ENCODE data around the gene RASGRF2.

RASGRF2 gene

DNA sequence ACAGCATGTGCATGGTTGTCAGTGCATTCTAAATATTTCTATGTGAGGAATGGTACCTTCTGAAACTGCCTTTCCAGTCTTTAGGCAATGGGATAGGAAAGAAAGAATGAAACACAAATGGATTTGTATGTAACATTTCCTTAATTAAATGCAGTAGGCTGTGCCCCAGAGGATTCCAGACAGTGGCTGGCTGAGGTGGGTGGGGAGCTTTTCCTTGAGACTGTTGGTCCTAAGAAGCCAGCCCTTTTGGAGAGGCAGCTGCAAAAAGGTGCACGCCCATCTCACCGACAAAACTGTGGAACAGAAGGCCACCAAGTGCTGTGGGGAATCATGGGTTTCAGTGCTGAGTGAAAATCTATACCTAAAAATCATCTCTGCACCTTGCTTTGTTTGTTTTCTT lies 266.1 kb downstream of the RASGRF2 start:
- Histone ChIP-seq H3K36me3 (ENCODE audit: control insufficient read depth, insufficient read depth, low read length) (no peaks in the 10 kb centered on the region), H3K27ac (ENCODE audit: insufficient read depth, low read depth, low read length, poor library complexity, severe bottlenecking) (no peak overlapping the region), H3K9me3 (ENCODE audit: control insufficient read depth, low read length) (no peaks in the 10 kb centered on the region), H3K4me3 (ENCODE audit: insufficient read depth, low read depth, low read length) (no peak overlapping the region), H3K27me3 (ENCODE audit: control insufficient read depth, insufficient read depth, low read length, poor library complexity, severe bottlenecking) (no peaks in the 10 kb centered on the region), H3K4me1 (ENCODE audit: control insufficient read depth, insufficient read depth, low read length) (no peaks in the 10 kb centered on the region)
- WGBS, 2 experiments = 87 to 91% methylated on average over 2 of the region's 2 CpGs

DNA sequence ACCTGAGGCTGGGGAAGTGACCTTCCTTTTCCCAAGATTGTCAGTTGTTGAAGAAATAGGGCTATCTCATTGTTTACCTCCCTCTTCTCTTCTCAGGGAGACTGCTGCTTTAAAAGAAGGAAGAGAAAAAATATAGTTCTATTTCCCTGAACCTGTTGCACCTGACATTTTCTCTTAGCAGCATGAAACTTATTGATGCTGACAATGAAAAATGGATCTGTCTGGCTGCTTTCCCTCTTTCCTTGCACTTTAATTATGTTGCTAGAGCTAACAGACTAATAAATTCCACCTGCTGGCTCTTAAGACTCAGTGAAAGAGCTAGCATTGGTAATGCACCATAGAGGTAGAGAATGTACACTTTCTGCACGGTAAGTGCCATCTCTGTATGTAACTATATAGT lies 266.8 kb downstream of the RASGRF2 start:
- no peak overlapping the region for H3K27ac ChIP-seq (ENCODE audit: insufficient read depth, low read depth, low read length, poor library complexity, severe bottlenecking)
- H3K4me3 ChIP-seq (ENCODE audit: insufficient read depth, low read depth, low read length) = no peak overlapping the region
- H3K27me3 ChIP-seq (ENCODE audit: control insufficient read depth, insufficient read depth, low read length, poor library complexity, severe bottlenecking) = no peaks in the 10 kb centered on the region
- no peaks in the 10 kb centered on the region for H3K36me3 ChIP-seq (ENCODE audit: control insufficient read depth, insufficient read depth, low read length)
- no CpG with 5 or more reads among the region's 1 CpG for WGBS, 2 experiments
- no peaks in the 10 kb centered on the region for H3K9me3 ChIP-seq (ENCODE audit: control insufficient read depth, low read length)
- H3K4me1 ChIP-seq (ENCODE audit: control insufficient read depth, insufficient read depth, low read length) = no peaks in the 10 kb centered on the region

DNA sequence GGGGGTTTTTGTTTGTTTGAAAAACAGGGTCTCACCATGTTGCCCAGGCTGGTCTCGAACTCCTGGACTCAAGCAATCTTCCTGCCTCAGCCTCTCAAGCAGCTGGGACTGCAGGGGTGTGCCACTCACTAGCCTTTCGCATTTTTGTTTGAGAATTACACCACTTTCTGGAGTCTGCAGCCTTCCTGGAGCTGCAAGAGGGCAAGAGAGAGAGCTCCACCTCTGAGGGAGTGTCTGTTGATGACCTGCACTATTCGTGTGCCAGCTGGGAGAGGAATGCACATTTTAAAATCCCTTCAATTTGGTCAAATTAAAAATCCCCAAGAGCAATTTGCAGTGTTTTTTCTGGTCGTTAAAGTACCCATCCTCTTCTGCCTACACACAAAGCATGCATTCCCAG lies 267.9 kb downstream of the RASGRF2 start:
- Histone ChIP-seq H3K36me3 (ENCODE audit: control insufficient read depth, insufficient read depth, low read length) (no peaks in the 10 kb centered on the region), H3K9me3 (ENCODE audit: control insufficient read depth, low read length) (no peaks in the 10 kb centered on the region), H3K27me3 (ENCODE audit: control insufficient read depth, insufficient read depth, low read length, poor library complexity, severe bottlenecking) (no peaks in the 10 kb centered on the region), H3K4me3 (ENCODE audit: insufficient read depth, low read depth, low read length) (no peak overlapping the region), H3K27ac (ENCODE audit: insufficient read depth, low read depth, low read length, poor library complexity, severe bottlenecking) (no peak overlapping the region), H3K4me1 (ENCODE audit: control insufficient read depth, insufficient read depth, low read length) (peaks cover 3% of the 10 kb centered on the region)
- WGBS, 2 experiments = 89% methylated on average over 4 of the region's 4 CpGs

DNA sequence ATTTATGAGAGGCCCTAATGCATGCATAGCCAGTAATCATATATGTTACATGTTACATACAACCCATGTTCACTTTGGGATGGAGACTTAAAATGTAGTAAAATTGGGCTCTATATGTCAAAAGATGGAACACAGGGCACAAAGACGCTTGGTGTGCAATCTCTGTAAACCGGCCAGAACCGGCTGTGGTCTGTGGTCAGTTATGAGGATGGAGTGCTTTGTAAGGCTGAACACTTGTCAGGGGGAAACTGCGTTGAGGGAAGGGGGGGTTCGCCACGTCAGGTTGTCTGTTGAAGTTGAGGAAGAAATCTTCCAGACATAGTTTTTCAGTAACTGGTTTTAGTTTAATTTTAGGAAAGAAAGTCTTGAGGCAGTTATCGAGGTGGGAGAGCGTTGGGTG lies 270.3 kb downstream of the RASGRF2 start:
- Histone ChIP-seq H3K4me3 (ENCODE audit: insufficient read depth, low read depth, low read length) (no peak overlapping the region), H3K36me3 (ENCODE audit: control insufficient read depth, insufficient read depth, low read length) (no peaks in the 10 kb centered on the region), H3K4me1 (ENCODE audit: control insufficient read depth, insufficient read depth, low read length) (peaks cover 10% of the 10 kb centered on the region), H3K27ac (ENCODE audit: insufficient read depth, low read depth, low read length, poor library complexity, severe bottlenecking) (no peak overlapping the region), H3K27me3 (ENCODE audit: control insufficient read depth, insufficient read depth, low read length, poor library complexity, severe bottlenecking) (peaks cover 7% of the 10 kb centered on the region), H3K9me3 (ENCODE audit: control insufficient read depth, low read length) (no peaks in the 10 kb centered on the region)
- 88 to 89% methylated on average over 8 of the region's 8 CpGs for WGBS, 2 experiments

DNA sequence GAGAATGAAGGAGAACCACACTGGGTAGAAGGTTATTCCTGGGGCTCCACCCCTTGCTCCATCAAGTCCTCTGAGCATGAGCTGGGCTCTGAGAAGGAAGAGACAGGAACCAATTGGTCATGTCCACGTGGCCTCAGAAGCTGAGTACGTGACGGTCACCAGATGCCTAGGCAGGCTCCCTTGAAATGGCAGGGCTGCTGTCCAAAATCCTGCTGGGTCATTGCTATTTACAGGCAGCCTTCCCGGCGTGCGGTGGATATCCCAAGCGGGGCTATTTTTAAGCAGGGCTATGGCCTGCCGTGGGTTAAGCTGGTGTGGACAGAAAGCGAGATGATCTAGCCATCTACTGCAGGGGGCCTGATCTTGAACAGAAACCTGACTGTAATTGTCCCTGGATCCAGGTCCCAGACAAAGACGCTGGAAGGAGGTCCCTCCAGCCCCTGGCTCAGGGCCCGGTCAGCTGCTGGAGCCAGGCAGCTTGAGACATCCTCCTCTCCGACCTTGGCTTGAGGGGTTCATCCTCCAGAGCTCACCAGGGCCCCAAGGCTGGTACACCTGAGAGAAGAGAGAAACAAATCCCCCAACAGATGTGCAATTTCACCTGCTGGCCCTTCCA lies 272.4 kb downstream of the RASGRF2 start:
- Histone ChIP-seq H3K9me3 (ENCODE audit: control insufficient read depth, low read length) (no peaks in the 10 kb centered on the region), H3K27ac (ENCODE audit: insufficient read depth, low read depth, low read length, poor library complexity, severe bottlenecking) (no peak overlapping the region), H3K4me3 (ENCODE audit: insufficient read depth, low read depth, low read length) (no peak overlapping the region), H3K27me3 (ENCODE audit: control insufficient read depth, insufficient read depth, low read length, poor library complexity, severe bottlenecking) (peaks cover 7% of the 10 kb centered on the region), H3K36me3 (ENCODE audit: control insufficient read depth, insufficient read depth, low read length) (no peaks in the 10 kb centered on the region), H3K4me1 (ENCODE audit: control insufficient read depth, insufficient read depth, low read length) (peaks cover 10% of the 10 kb centered on the region)
- 88 to 90% methylated on average over 12 of the region's 12 CpGs for WGBS, 2 experiments

DNA sequence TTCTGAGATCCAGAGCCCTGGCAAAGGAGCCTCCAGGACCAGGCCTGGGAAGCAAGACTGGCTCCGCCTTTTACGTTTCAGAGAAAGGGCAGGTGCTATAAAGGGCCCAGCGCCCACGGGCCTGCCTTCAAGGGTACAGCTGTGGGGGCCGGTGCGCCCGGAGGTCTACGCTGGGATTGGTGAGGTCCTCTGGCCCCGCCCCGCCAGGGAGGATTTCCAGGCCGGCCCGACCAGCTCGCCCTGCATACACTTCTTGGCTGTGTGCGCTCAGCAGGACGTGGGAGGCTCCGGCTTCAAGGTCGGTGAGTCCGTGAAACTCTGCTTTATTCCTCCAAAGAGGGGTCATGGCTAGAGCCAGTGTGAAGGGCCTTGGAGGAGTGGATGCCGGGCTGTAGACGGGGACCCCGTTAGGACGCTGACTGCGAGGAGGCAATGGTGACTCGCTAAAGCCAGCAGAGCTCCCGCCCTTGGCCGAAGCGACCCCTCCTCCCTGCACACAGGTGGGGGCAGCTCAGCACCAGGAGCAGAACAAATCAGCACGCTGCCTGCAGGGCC lies 273.0 kb downstream of the RASGRF2 start, which contains the start of gene CKMT2:
CKMT2 (plus strand) TSS at position 243 of the 555 bp plus-strand sequence. CDS start 17,811 bp downstream, outside the sequence.
- 5 to 6% methylated on average over 28 of the region's 28 CpGs for WGBS, 2 experiments
- Histone ChIP-seq H3K27ac (ENCODE audit: insufficient read depth, low read depth, low read length, poor library complexity, severe bottlenecking) (no peak within 1 kb of the TSS), H3K9me3 (ENCODE audit: control insufficient read depth, low read length) (no peaks in the 10 kb centered on the region), H3K36me3 (ENCODE audit: control insufficient read depth, insufficient read depth, low read length) (no peaks in the 10 kb centered on the region), H3K4me3 (ENCODE audit: insufficient read depth, low read depth, low read length) (peak within 1 kb of the TSS; percentile 28), H3K4me1 (ENCODE audit: control insufficient read depth, insufficient read depth, low read length) (peaks cover 10% of the 10 kb centered on the region), H3K27me3 (ENCODE audit: control insufficient read depth, insufficient read depth, low read length, poor library complexity, severe bottlenecking) (peaks cover 7% of the 10 kb centered on the region)

DNA sequence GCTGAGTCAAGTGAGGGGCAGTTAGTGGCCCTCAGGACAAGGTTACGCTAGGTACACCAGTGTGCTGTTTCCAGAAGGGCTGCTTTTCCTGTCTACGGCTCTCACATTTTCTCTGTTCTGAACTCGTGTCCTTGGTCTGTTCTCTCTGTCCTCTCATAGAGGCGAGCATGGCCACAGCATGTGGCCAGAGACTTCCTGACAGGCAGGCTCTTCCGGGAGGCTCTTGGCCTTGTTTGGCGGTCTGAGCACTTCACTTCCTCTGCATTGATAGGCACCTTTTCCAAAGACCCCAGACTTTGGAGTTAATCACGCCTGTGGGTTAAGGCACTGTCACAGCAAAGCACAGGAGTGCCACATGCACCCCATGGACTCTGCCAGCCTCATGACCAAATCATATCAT lies 274.1 kb downstream of the RASGRF2 start:
- peaks cover 10% of the 10 kb centered on the region for H3K4me1 ChIP-seq (ENCODE audit: control insufficient read depth, insufficient read depth, low read length)
- 71 to 76% methylated on average over 7 of the region's 7 CpGs for WGBS, 2 experiments
- H3K4me3 ChIP-seq (ENCODE audit: insufficient read depth, low read depth, low read length) = no peak overlapping the region
- no peaks in the 10 kb centered on the region for H3K36me3 ChIP-seq (ENCODE audit: control insufficient read depth, insufficient read depth, low read length)
- no peak overlapping the region for H3K27ac ChIP-seq (ENCODE audit: insufficient read depth, low read depth, low read length, poor library complexity, severe bottlenecking)
- peaks cover 7% of the 10 kb centered on the region for H3K27me3 ChIP-seq (ENCODE audit: control insufficient read depth, insufficient read depth, low read length, poor library complexity, severe bottlenecking)
- H3K9me3 ChIP-seq (ENCODE audit: control insufficient read depth, low read length) = no peaks in the 10 kb centered on the region

DNA sequence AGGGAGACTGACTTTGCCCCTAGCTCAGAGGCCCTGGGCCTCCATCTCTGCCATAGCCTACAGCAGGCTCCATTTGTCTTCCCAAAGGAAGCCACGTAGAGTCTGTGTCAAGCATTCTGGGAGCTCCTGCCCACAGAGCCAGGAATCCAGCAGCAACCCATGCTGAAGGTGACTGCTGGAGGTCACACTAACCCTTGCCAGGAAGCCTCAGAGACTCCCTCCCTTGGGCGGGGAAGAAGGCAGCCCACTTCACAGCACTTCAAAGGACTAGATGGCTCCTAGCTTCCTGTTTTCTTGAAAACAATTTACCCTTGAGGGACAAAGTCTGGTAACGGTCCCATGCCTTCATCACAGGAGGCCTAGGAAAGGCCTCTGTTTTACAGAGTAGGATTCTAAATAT lies 274.6 kb downstream of the RASGRF2 start:
- no peak overlapping the region for H3K4me3 ChIP-seq (ENCODE audit: insufficient read depth, low read depth, low read length)
- H3K36me3 ChIP-seq (ENCODE audit: control insufficient read depth, insufficient read depth, low read length) = no peaks in the 10 kb centered on the region
- peaks cover 10% of the 10 kb centered on the region for H3K4me1 ChIP-seq (ENCODE audit: control insufficient read depth, insufficient read depth, low read length)
- H3K9me3 ChIP-seq (ENCODE audit: control insufficient read depth, low read length) = no peaks in the 10 kb centered on the region
- 82 to 94% methylated on average over 3 of the region's 3 CpGs for WGBS, 2 experiments
- H3K27me3 ChIP-seq (ENCODE audit: control insufficient read depth, insufficient read depth, low read length, poor library complexity, severe bottlenecking) = peaks cover 7% of the 10 kb centered on the region
- H3K27ac ChIP-seq (ENCODE audit: insufficient read depth, low read depth, low read length, poor library complexity, severe bottlenecking) = no peak overlapping the region

DNA sequence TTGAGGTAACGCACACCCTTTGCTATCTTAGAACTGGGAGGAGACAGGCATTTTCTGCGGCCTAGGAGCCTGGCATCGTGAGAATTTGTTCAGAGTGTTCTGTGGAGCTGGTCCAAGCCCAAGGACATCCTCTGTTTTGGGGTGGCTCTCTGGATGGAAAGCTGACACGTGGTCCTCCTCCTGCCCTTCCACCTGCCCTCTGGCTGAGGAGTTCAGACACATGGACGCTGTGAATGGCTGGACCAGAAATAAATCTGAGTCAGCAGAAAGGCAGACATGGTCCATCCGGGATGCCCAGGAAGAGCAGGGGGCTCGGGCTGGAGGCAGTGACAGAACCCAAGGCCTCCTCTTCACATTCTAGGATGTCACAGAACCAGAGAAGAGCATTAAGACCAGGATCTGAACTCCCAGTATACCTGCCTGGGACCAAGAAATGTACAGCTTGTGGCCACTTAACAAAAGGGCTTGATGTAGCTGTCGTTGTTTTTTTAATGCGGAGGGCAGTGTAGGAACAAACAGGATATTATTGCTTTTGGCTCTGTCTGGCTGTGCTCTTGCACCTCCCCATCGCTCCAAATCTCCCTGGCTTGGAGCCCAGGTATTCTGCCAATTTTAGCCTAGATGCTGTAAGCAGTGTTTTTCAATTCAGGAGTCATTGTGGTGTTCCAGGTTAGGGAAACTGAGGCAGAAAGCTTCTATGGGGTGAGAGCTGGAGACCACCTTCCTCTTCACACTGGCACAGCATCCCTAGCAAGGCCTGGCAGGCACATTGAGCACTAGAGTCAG lies 275.3 kb downstream of the RASGRF2 start:
- peaks cover 10% of the 10 kb centered on the region for H3K4me1 ChIP-seq (ENCODE audit: control insufficient read depth, insufficient read depth, low read length)
- H3K27me3 ChIP-seq (ENCODE audit: control insufficient read depth, insufficient read depth, low read length, poor library complexity, severe bottlenecking) = peaks cover 7% of the 10 kb centered on the region
- no peak overlapping the region for H3K27ac ChIP-seq (ENCODE audit: insufficient read depth, low read depth, low read length, poor library complexity, severe bottlenecking)
- H3K4me3 ChIP-seq (ENCODE audit: insufficient read depth, low read depth, low read length) = no peak overlapping the region
- H3K9me3 ChIP-seq (ENCODE audit: control insufficient read depth, low read length) = no peaks in the 10 kb centered on the region
- 89% methylated on average over 10 of the region's 10 CpGs for WGBS, 2 experiments
- H3K36me3 ChIP-seq (ENCODE audit: control insufficient read depth, insufficient read depth, low read length) = no peaks in the 10 kb centered on the region

DNA sequence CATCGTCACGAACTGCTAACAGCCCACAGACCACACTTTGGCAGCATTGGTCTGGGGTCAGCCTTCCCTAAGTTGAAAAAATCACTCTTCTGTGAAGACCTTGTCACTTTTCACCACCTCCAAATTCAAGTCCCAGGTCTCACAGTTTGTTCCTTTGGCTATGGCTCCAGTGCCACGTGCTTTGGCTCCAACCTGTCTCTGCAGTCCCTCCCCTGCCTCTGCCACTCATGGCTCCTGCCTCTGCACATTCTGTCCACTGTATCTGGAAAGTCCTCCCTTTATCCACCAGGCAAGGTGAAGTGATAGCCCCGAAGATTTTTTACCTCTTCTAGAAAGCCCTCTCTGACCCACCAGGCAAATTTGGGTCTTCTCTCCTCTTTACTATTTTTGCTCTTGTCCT lies 278.3 kb downstream of the RASGRF2 start:
- peaks cover 5% of the 10 kb centered on the region for H3K27me3 ChIP-seq (ENCODE audit: control insufficient read depth, insufficient read depth, low read length, poor library complexity, severe bottlenecking)
- WGBS, 2 experiments = 94 to 95% methylated on average over 4 of the region's 4 CpGs
- H3K4me3 ChIP-seq (ENCODE audit: insufficient read depth, low read depth, low read length) = no peak overlapping the region
- H3K9me3 ChIP-seq (ENCODE audit: control insufficient read depth, low read length) = no peaks in the 10 kb centered on the region
- no peak overlapping the region for H3K27ac ChIP-seq (ENCODE audit: insufficient read depth, low read depth, low read length, poor library complexity, severe bottlenecking)
- H3K4me1 ChIP-seq (ENCODE audit: control insufficient read depth, insufficient read depth, low read length) = peaks cover 3% of the 10 kb centered on the region
- H3K36me3 ChIP-seq (ENCODE audit: control insufficient read depth, insufficient read depth, low read length) = no peaks in the 10 kb centered on the region

Measured in ectodermal cell (in vitro differentiated cells).